GM18907 (cell line): ENCODE data around the gene PIK3C2G.

Experiments used
- ATAC-seq: cut with Tn5 transposase; IDR thresholded peaks from one replicate; pipeline ENCODE4 v1.9.1; 2021; ENCODE audit warnings: mild to moderate bottlenecking, moderate library complexity; ENCODE audit not compliant: unreplicated experiment

PIK3C2G gene

GRCh38 chr12:18332173-18332572 is 70.9 kb downstream of the PIK3C2G start:
- ATAC-seq: no peak

- no peak for ATAC-seq
Observed at GRCh38 chr12:18339633-18340032, 78.3 kb downstream of the PIK3C2G start.

GRCh38 chr12:18340186-18340585 is 78.9 kb downstream of the PIK3C2G start:
- ATAC-seq: no peak

GRCh38 chr12:18340786-18341185 is 79.5 kb downstream of the PIK3C2G start:
- no peak for ATAC-seq

GRCh38 chr12:18343708-18344107 is 82.4 kb downstream of the PIK3C2G start:
- ATAC-seq: no peak

GRCh38 chr12:18345021-18345735 is 83.9 kb downstream of the PIK3C2G start:
- no peak for ATAC-seq

- no peak for ATAC-seq
Observed at GRCh38 chr12:18352312-18352711, 91.0 kb downstream of the PIK3C2G start.

- ATAC-seq: no peak
Observed at GRCh38 chr12:18355429-18355828, 94.1 kb downstream of the PIK3C2G start.

GRCh38 chr12:18358077-18358476 is 96.8 kb downstream of the PIK3C2G start:
- ATAC-seq: no peak

GRCh38 chr12:18358930-18359329 is 97.6 kb downstream of the PIK3C2G start:
- no peak for ATAC-seq

- no peak for ATAC-seq
Observed at GRCh38 chr12:18361433-18361832, 100.1 kb downstream of the PIK3C2G start.

- ATAC-seq: no peak
Observed at GRCh38 chr12:18363321-18363720, 102.0 kb downstream of the PIK3C2G start.

- ATAC-seq: no peak
Observed at GRCh38 chr12:18368594-18368993, 107.3 kb downstream of the PIK3C2G start.

- ATAC-seq: no peak
Observed at GRCh38 chr12:18373181-18373580, 111.9 kb downstream of the PIK3C2G start.

- ATAC-seq: no peak
Observed at GRCh38 chr12:18375131-18375530, 113.8 kb downstream of the PIK3C2G start.

- ATAC-seq: no peak
Observed at GRCh38 chr12:18375583-18375982, 114.3 kb downstream of the PIK3C2G start.

GRCh38 chr12:18382236-18382885 is 121.0 kb downstream of the PIK3C2G start:
- ATAC-seq: no peak

GRCh38 chr12:18383203-18383602 is 121.9 kb downstream of the PIK3C2G start:
- ATAC-seq: no peak

GRCh38 chr12:18387706-18388105 is 126.4 kb downstream of the PIK3C2G start:
- no peak for ATAC-seq

GRCh38 chr12:18389820-18390219 is 128.5 kb downstream of the PIK3C2G start:
- ATAC-seq: no peak

- no peak for ATAC-seq
Observed at GRCh38 chr12:18391151-18391550, 129.8 kb downstream of the PIK3C2G start.

- no peak for ATAC-seq
Observed at GRCh38 chr12:18394742-18395141, 133.4 kb downstream of the PIK3C2G start.

- no peak for ATAC-seq
Observed at GRCh38 chr12:18400186-18400585, 138.9 kb downstream of the PIK3C2G start.
